GM18498 (cell line): Measurements from ENCODE around the gene BPIFA2.
A peak's percentile ranks its signal among the peaks of the same experiment; 100 is the strongest.
"Not testable (repeated sequence)": the region's sequence is repeated elsewhere in the genome, so short reads cannot be mapped to it uniquely, and the experiment has no call there.

Source experiments
- ATAC-seq: cut with Tn5 transposase; IDR thresholded peaks from one replicate; pipeline ENCODE4 v1.9.1; 2021; ENCODE audit warnings: mild to moderate bottlenecking, moderate library complexity; ENCODE audit not compliant: unreplicated experiment

The BPIFA2 gene, protein sequence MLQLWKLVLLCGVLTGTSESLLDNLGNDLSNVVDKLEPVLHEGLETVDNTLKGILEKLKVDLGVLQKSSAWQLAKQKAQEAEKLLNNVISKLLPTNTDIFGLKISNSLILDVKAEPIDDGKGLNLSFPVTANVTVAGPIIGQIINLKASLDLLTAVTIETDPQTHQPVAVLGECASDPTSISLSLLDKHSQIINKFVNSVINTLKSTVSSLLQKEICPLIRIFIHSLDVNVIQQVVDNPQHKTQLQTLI

DNA sequence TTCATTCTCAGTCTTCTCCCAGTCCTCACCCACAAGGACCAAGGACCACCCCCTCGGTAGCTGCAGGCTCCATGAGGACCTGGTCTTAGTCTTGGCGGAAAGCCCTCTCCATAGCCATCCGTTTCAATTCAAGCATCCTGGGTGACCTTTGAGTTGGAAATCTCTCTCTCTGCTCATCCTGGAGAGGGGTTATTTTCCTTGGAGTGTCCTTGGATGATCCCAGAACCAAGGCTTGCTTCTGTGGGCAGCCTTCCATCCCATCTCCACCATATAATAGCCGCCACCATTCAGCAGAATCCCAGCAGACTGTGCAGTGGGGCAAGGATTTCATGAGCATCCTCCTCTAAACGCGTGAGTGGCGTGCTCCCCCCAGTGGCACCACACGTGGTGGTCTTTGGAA, at the start of gene BPIFA2:
BPIFA2 (plus strand) TSS at position 301 of the 400 bp plus-strand sequence. CDS start 987 bp downstream, outside the sequence.
- ATAC-seq: no peak

DNA sequence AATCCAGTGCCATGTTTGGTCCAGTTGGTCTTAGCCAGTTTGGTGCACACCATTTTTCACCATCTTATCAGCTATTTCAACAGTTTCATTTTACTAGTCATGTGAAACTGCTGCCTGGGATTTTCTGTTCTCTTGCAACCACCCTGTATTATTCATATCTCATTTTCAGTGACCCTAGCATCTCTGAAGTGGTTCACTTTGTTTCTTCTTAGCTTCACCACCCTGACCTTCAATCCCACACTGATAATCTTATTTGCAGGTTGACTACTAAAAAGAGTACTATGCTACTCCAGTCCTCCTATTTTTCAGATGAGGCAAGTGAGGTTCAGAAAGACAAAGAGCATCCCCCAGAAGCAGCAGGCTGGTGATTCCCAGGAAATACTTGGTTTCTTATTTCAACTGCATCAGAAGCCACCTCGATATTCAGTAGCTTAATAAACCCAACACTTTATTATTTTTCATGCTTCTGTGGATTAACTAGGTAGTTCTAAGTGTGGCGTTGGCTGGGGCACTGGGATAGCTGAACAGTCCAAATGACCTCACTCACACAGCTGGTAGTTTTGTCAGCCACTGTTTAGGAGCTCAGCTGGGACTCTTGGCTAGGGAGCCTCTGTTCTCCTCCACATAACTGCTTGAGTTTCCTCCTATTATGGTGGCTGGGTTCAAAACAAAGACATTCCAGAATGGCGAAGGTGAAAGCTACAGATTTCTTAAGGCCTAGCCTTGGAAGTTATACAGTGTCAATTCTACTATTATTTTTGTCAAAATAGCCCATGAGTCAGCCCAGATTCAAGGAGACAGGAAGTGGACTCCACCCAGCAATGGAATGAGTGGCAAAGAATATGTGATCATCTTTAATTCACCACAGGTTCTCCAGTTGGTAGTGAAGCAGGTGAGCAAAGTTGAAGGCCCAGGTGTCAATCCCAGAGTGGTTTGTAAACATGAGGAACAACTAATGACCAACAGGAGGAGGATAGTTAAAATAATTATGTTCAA, 47.9 kb upstream of the BPIFA2 start:
- peak; percentile 38 for ATAC-seq

DNA sequence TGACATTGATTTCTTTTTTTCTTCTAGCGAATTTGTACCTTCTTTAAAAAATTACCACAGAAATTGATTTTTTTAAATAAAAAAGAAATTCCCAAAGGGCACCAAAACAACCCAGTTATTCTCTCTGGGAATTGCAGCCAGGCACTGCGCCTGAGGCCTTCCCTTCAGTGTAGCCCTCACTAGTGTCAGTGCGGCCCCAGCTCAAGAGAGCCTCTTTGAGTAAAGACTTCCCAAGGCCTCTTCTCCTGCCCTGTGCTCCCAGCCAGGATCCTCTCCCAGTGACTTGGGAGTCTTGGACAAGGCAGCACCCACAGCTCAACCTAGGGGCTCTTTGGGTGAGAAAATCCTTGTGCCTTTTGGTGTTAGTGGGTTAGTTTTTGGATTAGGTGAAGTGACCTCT, 47.0 kb upstream of the BPIFA2 start:
- ATAC-seq: no peak

DNA sequence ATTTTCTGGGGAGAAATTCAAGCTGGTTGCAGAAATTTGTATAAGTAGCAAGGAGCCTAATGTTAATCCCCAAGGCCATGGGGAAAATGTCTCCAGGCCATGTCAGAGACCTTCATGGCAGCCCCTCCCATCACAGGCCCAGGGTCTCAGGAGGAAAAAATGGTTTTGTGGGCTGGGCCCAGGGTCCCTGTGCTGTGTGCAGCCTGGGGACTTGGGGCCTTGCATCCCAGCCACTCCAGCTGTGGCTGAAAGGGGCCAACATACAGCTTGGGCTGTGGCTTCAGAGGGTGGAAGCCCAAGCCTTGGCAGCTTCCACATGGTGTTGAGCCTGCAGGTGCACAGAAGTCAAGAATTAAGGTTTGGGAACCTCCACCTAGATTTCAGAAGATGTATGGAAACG, 45.7 kb upstream of the BPIFA2 start:
- not testable (repeated sequence) for ATAC-seq

DNA sequence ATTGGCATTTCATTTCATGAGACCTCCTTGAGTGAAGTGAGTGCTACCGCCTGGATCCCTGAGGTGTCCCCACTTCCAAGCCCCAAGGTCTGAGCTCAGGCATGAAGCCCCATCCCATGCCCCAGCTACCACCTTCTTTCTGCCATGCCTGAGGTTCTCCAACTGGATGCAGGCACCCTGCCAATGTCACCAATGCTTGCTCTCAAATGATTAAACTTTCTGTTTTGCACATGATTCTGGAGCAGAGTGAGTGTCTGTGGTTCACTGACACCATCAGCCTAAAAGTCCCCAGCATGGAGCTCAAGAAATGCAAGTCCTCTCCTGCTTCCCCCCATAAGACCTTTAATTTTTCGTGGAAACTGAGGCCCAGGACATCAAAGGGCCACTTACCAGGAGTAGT, 43.7 kb upstream of the BPIFA2 start:
- ATAC-seq: no peak

GRCh38 chr20:33124994-33125393, 43.0 kb upstream of the BPIFA2 start:
- ATAC-seq: no peak

DNA sequence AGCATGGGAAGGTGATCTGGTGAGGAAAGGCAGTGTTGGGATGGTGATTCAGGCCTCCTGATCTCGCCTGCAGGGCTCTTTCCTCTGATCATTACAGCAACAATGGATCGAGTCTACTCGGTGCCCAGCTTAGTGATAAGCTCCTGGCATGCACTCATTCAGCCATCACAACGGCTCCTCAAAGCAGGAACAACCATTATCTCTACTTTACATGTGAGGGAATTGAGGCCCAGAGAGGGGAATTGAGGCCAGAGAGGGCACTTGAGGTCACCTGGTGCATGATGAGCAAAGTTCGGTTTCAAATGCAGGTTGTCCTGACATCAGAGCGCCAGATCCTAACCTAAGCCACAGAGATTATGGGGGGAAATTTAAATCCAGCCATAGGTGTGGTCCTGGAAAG, 42.0 kb upstream of the BPIFA2 start:
- no peak for ATAC-seq

DNA sequence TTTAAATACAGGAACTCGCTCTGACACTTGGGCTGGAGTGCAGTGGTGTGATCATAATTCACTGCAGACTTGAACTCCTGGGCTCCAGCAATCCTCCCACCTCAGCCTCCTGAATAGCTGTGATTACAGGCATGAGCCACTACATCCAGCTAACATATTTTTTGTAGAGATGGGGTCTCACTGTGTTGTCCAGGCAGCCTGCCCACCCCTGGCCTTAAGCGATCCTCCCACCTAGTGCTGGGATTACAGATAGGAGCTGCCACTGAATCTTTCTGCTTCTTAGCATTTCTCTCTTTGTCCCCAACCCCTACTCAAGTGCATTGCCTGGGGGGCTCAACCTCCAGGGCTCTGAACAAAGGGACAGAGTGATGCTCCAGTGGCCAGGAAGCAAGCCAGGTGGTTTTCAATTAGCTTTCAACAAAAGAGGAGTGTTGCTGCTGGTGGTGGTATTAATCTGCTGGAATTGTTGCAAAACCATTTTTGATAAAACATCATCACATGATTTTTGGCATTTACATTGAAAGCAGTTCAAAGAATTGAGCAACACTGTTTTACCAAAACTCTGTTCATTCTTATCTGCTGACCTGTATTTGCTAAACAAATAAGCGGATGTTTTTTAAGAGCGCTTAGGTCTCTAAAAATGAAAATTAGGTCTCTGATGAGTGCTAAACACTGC, 40.4 kb upstream of the BPIFA2 start:
- no peak for ATAC-seq

DNA sequence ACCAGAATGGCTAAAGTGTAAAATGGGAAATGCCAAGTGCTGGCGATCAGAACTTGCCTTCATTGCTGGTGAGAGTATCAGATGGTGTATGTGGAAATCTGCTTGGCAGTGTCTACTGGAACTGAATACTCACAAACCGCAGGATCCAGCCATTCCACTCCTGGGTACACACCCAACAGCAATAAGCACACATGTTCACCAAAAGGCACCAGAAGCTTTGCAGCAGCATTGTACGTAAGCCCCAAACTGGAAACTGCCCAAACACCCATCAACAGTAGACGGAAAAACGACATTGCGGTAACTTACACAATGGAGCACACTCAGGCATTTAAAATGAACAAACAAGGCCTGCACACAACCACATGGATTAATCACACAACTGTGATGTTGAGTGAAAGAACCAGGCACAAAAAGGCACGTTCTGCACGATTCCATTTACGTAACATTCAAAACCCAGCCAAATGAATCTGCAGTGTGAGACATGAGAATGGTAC, 37.3 kb upstream of the BPIFA2 start:
- no peak for ATAC-seq

- no peak for ATAC-seq
Observed at GRCh38 chr20:33131949-33132473, 35.9 kb upstream of the BPIFA2 start.

GRCh38 chr20:33132513-33133372, 35.2 kb upstream of the BPIFA2 start:
- no peak for ATAC-seq

DNA sequence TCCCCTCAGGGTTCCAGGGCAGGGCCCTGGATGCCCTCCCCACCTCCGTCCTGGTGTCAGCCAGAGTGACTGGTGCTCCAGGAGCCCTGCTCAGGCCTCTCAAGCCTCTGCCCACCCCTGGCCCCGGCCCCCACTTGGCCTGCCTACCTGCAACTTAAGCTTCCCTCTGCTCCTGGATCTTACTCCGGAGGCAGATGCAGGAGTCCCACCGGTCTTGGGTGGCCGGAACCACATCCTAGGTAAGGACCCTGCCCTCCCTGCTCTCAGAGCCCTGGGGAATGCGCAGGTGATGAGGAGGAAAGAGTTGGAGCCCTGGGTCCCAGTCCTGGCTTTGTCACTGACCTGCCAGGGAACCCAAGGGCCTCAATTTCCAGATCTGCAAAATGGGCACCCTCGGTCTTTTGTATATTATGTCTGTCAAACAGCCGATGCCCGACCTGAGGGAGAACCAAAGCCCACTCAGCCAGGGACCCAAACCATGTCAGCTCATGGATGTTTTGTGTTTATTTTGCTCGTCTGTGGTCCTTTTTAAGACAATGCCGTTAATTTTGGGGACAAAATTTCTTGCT, 34.5 kb upstream of the BPIFA2 start:
- no peak for ATAC-seq

- no peak for ATAC-seq
Observed at GRCh38 chr20:33137195-33137594, 30.8 kb upstream of the BPIFA2 start.

GRCh38 chr20:33139467-33139866, 28.5 kb upstream of the BPIFA2 start:
- no peak for ATAC-seq

DNA sequence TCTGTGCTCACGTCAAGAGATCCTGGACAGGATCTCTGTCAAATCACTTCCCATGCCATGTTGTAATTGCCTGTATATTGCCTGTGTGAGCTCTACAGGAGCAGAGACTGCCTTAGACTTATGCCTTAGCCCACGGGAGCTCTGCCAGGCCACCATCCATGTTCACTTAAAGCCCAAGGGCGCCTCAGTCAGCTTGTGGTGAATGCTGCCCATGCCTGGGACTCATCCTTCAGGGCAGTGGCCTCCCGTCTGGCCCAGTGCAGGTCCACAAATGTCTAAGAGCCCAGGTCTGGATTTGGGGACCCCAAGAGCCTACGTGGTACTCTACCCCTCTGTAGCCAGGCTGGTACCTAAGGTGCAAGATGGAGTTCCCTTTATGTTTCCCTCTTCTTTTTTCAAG, 22.4 kb upstream of the BPIFA2 start:
- no peak for ATAC-seq

GRCh38 chr20:33147299-33147698, 20.7 kb upstream of the BPIFA2 start:
- no peak for ATAC-seq

DNA sequence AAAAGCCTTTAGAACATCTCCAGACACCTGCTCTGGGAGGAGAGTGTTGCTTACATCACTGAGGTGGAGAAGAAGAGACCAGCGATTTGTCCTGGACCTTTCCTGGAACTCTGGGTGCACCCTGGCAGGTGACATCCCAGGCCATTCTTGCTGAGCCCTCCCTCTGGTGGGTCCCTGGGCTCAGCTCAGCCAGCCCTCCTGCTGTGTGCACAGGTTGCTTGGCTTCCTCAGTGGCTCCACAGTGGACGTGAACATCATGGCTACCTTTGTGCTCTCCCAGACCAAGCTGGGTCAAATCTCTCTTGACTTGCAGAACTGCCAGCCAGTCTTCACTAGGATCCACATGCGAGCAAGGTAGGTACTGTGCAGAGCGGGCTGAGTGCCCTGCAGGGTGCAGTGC, 19.9 kb upstream of the BPIFA2 start:
- no peak for ATAC-seq

DNA sequence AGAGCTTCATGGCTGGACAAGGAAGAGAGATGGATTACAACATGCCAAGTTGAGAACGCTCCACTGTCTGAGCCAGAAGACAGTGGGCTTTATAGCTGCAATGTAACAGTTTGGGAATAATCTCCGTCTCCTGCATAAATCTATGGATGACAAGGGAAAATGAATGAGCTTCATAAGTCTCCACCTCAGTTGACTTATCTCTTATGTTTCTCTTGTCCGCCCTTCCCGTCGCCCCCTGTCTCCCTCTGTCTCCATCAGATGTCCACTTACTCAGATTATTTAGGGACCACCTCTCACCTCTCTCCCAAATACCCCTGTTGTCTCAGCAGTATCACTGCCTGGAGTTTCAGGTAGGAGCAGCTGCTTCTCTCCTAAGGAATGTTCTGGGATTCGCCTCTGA, 13.7 kb upstream of the BPIFA2 start:
- no peak for ATAC-seq

GRCh38 chr20:33158637-33159385, 9.1 kb upstream of the BPIFA2 start:
- ATAC-seq: no peak
